ENCODE data around the gene LIPC.

Gene LIPC

DNA sequence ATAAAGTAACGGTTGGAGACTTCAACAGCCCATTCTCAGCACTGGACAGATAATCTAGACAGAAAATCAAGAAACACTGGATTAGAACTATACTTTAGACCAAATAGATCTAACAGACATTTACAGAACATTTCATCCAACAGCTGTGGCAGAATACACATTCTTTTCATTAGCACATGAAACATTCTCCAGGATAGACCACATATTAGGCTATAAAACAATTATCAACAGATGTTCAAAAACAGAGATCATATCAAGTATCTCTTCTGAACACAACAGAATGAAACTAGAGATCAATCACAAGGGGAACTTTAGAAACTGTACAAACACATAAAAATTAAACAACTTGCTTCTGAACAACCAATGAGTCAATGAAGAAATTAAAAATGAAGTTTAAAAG, 184.4 kb downstream of the LIPC start:
- DNase-seq (ENCODE audit: low read depth in 2 of 2), result no peak

Measured in stimulated activated CD8-positive, alpha-beta memory T cell treated with anti-CD3 and anti-CD28 coated beads, Interleukin-7, amount 100 ng/mL, for 4 hours (primary cell).